Gastrocnemius medialis (tissue), 4 donors: ENCODE data around the gene HPCAL1. TPM values are rescaled to one million over a fixed set of nuclear protein-coding genes. Genes with fewer than 3 reads are reported as not detected.

Experiments
- ATAC-seq, 2 donors: fragments of 150-250 bp; one replicate each; pipeline ENCODE4 v1.9.1; 2016
- DNase-seq, 2 donors: peaks; one replicate each; pipeline ENCODE4 v3.0.0-alpha.2; 2019
- H3K27ac ChIP-seq, 4 donors: fragments of 200-600 bp; sonication (generic); 1 replicate in 1 of 4; 2 replicates in 3 of 4; pipeline ENCODE4 v1.5.1; 2016 to 2018; ENCODE audit warnings: mild to moderate bottlenecking in 2 of 4, moderate library complexity in 1 of 4
- H3K27me3 ChIP-seq, 3 donors: fragments of 200-600 bp; sonication (generic) in 2 of 3; 1 replicate in 1 of 3; 2 replicates in 2 of 3; pipeline versions ENCODE4 v1.5.1 to v1.6.0; 2016 to 2019; ENCODE audit warnings: mild to moderate bottlenecking in 1 of 3, moderate library complexity in 1 of 3
- H3K36me3 ChIP-seq, 2 donors: fragments of 200-600 bp; sonication (generic) in 1 of 2; one replicate each; pipeline ENCODE4 v1.5.1; 2017 to 2018
- H3K4me1 ChIP-seq, 2 donors: fragments of 200-600 bp; sonication (generic) in 1 of 2; one replicate each; pipeline ENCODE4 v1.5.1; 2016 to 2017; ENCODE audit warnings: mild to moderate bottlenecking in 2 of 2
- H3K4me3 ChIP-seq, 4 donors: fragments of 200-600 bp; sonication (generic) in 3 of 4; 1 replicate in 1 of 4; 2 replicates in 3 of 4; pipeline ENCODE4 v1.5.1; 2016 to 2019; ENCODE audit warnings: mild to moderate bottlenecking in 2 of 4
- H3K9me3 ChIP-seq, 3 donors: fragments of 200-600 bp; sonication (generic) in 2 of 3; 1 replicate in 1 of 3; 2 replicates in 2 of 3; pipeline ENCODE4 v1.5.1; 2016 to 2019
- POLR2A ChIP-seq, 2 donors: fragments of 450-650 bp; IDR thresholded peaks; one replicate each; pipeline ENCODE4 v1.6.1; 2017; ENCODE audit warnings: antibody characterized with exemption in 2 of 2, mild to moderate bottlenecking in 2 of 2, moderate library complexity in 2 of 2
- in situ Hi-C, 4 donors: fragments of 200-750 bp; cut with MboI; loops; one replicate each; pipeline versions ENCODE4 v1.15.0 to v1.8.0; 2017; ENCODE audit warnings: low sequenced_read_pairs in 4 of 4
- intact Hi-C: fragments of 100-400 bp; cut with DNase I; formaldehyde crosslinking; loops from one replicate; pipeline ENCODE4 v1.15.1; 2023; ENCODE audit warnings: low total_unique reads
- total RNA-seq, 4 donors: library from RNA; depleted of rRNA; stranded (reverse); fragments of >200 nt; gene quantifications; one replicate each; pipeline versions ENCODE4 v1.1.0 to v1.2.3, GENCODE V29; 2016
- TF ChIP-seq, protein P1 (sequence below), 5 experiments: fragments of 450-650 bp in 3 of 5; fragments of 200-600 bp in 2 of 5; sonication (generic) in 2 of 5; IDR thresholded peaks in 4 of 5; conservative IDR thresholded peaks in 1 of 5; 1 replicate in 4 of 5; 2 replicates in 1 of 5; pipeline ENCODE4 v1.5.1; 2016 to 2019; ENCODE audit warnings: antibody characterized with exemption in 5 of 5, mild to moderate bottlenecking in 3 of 5, moderate library complexity in 3 of 5

HPCAL1 gene
- total RNA-seq, 4 donors from 2014 or later, result 29.0 to 45.5 (median 34.5) TPM

DNA sequence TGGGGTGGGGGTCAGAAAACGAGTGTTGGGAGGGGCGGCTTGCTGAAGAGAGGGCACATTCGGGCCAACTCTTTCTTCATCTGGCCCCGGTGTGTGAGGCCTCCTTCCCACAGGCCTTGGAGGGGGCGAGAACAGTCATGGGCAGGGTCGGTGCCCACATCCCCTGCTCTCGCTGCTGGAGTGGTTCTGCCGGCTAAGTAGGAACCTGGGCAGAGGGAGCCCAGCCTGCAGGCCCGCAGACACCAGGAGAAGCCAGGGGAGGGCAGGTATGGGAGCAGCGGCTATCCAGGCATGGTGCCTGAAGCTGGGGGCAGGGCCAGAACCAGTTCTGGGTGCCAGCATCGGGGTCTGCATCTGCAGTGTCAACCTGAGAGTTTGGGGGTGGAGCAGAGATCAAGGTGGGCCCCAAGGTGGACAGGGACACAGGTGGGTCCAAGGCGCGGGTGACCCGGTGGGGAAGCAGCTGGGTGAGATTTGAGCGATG is 46.6 kb upstream of the HPCAL1 start:
- H3K27me3 ChIP-seq, result no peaks in the 10 kb centered on the region
- no peaks in the 10 kb centered on the region for H3K9me3 ChIP-seq
- H3K27ac ChIP-seq, result no peak overlapping the region
- intact Hi-C loops, result no loop called here
- no peaks in the 10 kb centered on the region for H3K36me3 ChIP-seq
- H3K4me1 ChIP-seq, result no peaks in the 10 kb centered on the region
- ATAC-seq (no peak), DNase-seq (no peak)
- in situ Hi-C loops, result no loop called here
- H3K4me3 ChIP-seq, result no peak overlapping the region
- TF ChIP-seq, protein P1, sequence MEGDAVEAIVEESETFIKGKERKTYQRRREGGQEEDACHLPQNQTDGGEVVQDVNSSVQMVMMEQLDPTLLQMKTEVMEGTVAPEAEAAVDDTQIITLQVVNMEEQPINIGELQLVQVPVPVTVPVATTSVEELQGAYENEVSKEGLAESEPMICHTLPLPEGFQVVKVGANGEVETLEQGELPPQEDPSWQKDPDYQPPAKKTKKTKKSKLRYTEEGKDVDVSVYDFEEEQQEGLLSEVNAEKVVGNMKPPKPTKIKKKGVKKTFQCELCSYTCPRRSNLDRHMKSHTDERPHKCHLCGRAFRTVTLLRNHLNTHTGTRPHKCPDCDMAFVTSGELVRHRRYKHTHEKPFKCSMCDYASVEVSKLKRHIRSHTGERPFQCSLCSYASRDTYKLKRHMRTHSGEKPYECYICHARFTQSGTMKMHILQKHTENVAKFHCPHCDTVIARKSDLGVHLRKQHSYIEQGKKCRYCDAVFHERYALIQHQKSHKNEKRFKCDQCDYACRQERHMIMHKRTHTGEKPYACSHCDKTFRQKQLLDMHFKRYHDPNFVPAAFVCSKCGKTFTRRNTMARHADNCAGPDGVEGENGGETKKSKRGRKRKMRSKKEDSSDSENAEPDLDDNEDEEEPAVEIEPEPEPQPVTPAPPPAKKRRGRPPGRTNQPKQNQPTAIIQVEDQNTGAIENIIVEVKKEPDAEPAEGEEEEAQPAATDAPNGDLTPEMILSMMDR (IDR thresholded peaks at IDR 0.05 in 4 of 5, conservative IDR thresholded peaks at IDR 0.05 in 1 of 5), result no peak
- TF ChIP-seq POLR2A (IDR thresholded peaks at IDR 0.05), result no peak

DNA sequence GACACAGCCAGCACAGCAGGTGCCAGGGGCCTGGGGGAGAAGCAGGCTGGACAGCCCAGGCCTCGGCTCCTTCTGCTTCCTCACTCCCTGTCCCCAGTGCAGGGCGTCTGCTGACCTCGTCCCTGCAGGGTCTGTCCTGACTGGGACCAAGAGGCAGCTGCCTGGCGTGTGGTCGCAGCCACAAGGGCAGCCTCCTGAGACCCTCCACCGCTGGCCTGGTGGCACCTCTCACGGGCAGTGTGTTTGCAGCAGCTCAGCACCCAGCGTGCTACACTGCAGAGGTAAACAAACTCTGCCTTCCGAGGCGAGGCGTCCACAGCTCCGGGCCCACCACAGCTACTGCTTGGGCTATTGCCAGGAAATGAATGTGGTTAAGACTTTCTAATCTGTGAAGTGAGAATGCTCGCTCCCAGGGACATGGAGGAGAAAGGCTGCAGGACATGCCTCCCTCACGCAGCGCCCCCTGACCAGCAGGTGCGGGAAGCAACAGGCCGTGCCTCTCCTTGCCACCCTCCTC is 46.1 kb upstream of the HPCAL1 start:
- H3K9me3 ChIP-seq, result no peaks in the 10 kb centered on the region
- no peak for ATAC-seq

DNA sequence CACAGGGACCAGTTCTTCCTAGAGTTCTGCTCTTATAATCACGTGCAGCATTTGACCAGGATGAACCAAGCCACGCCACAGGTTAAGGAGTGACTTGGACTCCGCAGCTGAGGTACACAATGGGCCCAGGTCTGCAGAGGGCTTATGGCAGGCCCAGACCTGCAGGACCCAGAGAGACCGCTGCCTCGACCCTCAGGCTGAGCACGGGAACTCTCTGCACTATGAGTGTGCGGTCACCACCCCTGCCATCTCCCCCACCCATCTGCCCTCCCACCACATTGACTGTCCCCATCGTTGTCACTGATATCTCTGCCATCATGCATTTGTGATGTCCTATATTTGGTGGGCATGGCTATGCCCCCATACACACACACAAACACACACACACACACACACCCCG is 45.7 kb upstream of the HPCAL1 start:
- Histone ChIP-seq H3K36me3 (no peaks in the 10 kb centered on the region), H3K27ac (no peak overlapping the region), H3K4me3 (no peak overlapping the region), H3K9me3 (no peaks in the 10 kb centered on the region), H3K27me3 (no peaks in the 10 kb centered on the region), H3K4me1 (no peaks in the 10 kb centered on the region)
- DNase-seq, result no peak
- intact Hi-C loops, result no loop called here
- TF ChIP-seq, protein P1 (IDR thresholded peaks at IDR 0.05 in 4 of 5, conservative IDR thresholded peaks at IDR 0.05 in 1 of 5), result no peak
- TF ChIP-seq POLR2A (IDR thresholded peaks at IDR 0.05), result no peak
- in situ Hi-C loops, result no loop called here
- ATAC-seq, result no peak

More for the DNA sequence above, 46.1 kb upstream of the HPCAL1 start:
- in situ Hi-C loops, result no loop called here
- Histone ChIP-seq H3K27ac (no peak overlapping the region), H3K4me3 (no peak overlapping the region), H3K4me1 (no peaks in the 10 kb centered on the region), H3K36me3 (no peaks in the 10 kb centered on the region), H3K27me3 (no peaks in the 10 kb centered on the region)
- TF ChIP-seq POLR2A (IDR thresholded peaks at IDR 0.05), result no peak
- TF ChIP-seq, protein P1 (IDR thresholded peaks at IDR 0.05 in 4 of 5, conservative IDR thresholded peaks at IDR 0.05 in 1 of 5), result no peak
- intact Hi-C loops, result no loop called here
- DNase-seq, result no peak

DNA sequence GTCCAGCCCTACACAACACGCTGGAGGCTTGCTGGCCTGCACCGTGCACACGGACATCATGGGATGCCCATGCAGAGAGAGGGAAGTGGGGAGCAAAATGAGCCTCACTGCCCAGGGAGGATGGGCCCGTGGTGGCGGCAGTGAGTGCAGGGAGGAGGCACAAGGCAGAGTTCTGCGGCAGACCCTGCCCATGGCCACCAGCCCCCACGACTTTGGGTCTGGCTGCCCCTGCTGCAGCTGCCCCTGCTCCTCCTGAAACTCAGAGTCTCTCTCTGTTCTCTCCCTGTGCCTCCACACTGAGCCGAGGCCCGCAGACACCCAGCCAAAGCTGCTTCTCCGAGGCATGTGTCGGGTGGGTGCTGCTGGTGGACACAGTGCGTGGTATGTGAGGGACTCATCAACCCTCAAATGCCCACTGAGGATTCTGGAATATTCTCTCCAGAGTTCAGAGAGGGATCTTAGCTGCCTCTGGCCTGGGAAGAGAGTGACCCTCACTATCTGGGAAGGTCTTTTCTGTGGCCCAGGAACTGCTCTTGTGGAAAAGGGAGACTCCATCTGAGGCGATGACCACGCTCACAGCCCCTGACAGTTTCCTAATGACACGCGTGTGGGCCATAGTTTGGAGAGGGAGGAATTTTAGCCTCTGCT is 45.1 kb upstream of the HPCAL1 start:
- Histone ChIP-seq H3K36me3 (no peaks in the 10 kb centered on the region), H3K27me3 (no peaks in the 10 kb centered on the region), H3K4me1 (no peaks in the 10 kb centered on the region), H3K27ac (no peak overlapping the region), H3K9me3 (no peaks in the 10 kb centered on the region), H3K4me3 (no peak overlapping the region)
- DNase-seq (no peak), ATAC-seq (no peak)
- intact Hi-C loops (no loop called here), in situ Hi-C loops (no loop called here)
- TF ChIP-seq, protein P1 (IDR thresholded peaks at IDR 0.05 in 4 of 5, conservative IDR thresholded peaks at IDR 0.05 in 1 of 5), result no peak
- TF ChIP-seq POLR2A (IDR thresholded peaks at IDR 0.05), result no peak
